Measurements from ENCODE around the gene KRTAP4-3.
"Not testable (repeated sequence)": the region's sequence is repeated elsewhere in the genome, so short reads cannot be mapped to it uniquely, and the experiment has no call there.

The KRTAP4-3 gene

DNA sequence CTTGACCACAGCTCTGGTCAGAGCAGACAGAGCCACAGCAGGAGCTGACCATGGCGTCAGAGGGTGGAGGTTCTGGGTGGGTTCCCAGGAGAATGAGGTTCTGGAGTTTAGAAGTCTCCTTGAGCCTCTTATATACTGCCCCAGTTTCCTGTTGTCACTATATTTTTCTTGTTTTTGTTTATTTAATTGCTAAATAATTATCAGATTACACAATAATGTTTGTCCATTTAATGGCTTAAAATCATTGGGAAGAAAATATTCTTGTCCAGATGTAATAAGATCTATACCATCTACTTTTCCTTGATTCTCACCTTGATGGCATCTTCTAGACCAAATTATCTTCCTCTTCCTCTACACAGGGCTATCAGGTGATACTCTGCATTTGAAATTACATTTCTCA is at the start of gene KRTAP4-3:
Gene KRTAP4-3 (minus strand): TSS at position 101 of the 400 bp plus-strand sequence. CDS start 49 bp downstream, at position 52.
- no peak for DNase-seq

DNA sequence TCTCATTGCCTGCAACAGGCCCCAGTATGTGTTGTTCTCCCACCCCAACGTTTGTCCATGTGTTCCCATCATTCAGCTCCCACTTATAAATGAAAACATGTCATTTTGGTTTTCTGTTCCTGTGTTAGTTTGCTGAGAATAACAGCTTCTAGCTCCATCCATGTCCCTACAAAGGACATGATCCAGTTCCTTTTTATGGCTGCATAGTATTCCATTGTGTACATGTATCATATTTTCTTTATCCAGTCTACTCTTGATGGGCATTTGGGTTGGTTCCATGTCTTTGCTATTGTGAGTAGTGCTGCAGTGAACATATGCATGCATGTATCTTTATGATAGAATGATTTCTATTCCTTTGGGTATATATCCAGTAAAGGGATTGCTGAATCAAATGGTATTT is 47.7 kb upstream of the KRTAP4-3 start:
- DNase-seq = no peak

DNA sequence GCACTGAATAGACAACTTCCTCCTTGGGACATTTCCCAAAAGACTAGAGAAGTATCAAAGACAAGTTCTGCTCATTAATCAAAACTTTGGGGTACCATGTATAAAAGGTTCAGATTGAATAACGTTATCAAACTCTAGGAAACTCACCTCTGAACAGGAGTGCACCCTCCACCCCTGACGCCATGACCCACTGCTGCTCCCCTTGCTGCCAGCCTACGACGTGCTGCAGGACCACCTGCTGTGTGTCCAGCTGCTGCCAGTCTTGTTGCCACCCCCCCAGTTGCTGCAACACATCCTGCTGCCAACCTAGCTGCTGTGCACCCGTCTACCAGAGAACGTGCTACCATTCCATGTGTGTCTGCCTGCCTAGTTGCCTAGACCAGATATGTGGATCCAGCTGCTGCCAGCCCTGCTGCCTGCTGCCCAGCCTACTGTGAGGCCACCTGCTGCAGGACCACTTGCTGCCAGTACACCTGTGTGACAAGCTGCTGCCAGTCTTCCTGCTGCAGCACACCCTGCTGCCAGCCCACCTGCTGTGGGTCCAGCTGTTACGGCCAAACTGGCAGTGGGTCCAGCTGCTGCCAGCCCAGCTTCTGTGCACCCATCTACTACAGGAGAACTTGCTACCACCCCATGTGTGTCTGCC is 44.6 kb upstream of the KRTAP4-3 start:
- DNase-seq = no peak

- no peak for DNase-seq
Measured at GRCh38 chr17:41211845-41212466, 43.9 kb upstream of the KRTAP4-3 start.

DNA sequence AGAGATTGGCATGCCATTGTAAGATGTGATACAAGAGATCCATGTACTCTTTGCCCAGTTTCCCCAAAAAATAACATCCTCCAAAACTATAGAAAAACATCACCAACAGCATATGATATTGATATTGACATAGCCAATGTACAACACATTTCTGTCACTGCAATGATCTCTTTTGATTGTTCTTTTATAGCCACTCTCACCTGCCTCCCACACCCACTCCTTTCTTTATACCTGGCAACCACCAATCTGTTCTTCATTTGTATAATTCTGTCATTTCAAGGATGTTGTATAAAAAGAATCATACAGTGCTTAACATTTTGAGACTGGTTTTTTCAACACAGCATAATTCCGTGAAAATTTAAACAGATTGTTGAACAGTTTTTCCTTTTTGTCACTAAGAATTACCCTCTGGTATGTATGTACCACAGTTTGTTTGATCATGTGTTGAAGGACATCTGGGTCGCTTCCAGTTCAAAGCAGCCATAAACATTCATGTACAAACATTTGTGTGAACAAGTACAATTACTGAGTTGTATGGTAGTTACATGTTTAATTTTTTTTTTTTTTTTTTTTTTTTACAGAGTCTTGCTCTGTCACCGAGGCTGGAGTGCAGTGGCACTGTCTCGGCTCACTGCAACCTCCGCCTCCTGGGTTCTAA is 31.5 kb upstream of the KRTAP4-3 start:
- no peak for DNase-seq

GRCh38 chr17:41196068-41196467 is 28.0 kb upstream of the KRTAP4-3 start:
- DNase-seq = no peak

DNA sequence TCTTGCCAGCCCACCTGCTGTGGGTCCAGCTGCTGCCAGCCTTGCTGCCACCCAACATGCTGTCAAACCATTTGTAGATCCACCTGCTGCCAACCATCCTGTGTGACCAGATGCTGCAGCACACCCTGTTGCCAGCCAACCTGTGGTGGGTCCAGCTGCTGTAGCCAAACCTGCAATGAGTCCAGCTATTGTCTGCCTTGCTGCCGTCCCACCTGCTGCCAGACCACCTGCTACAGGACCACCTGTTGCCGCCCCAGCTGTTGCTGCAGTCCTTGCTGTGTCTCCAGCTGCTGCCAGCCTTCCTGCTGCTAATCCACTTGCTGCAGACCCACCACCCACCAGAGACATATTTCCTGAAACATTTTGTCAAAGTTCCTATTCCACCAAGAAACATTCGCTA is 22.3 kb upstream of the KRTAP4-3 start:
- no peak for DNase-seq

- not testable (repeated sequence) for DNase-seq
Measured at GRCh38 chr17:41189837-41190318, 21.9 kb upstream of the KRTAP4-3 start, which contains the start of gene KRTAP9-1. Gene KRTAP9-1 (plus strand): TSS chr17:41189887. CDS start chr17:41189887, 0 bp downstream.

DNA sequence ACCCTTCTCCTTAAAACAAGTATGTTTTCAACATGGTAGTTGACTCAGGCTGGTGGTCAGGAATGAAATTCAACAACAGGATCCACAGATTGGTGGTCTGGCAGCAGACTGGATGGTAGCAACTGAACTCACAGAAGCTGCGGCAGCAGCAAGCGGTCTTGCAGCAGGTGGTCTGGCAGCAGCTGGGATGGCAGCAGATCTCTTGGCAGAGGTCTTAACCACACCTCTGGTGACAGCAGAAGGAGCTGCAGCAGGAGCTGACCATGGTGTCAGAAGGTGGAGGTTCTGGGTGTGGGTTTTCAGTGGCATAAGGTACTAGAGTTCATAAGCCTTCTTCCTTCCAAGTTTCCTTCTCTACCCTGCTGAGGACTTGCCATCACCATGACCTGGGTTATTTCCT is 18.9 kb upstream of the KRTAP4-3 start:
- no peak for DNase-seq

- DNase-seq = no peak
Measured at GRCh38 chr17:41185001-41185400, 17.0 kb upstream of the KRTAP4-3 start.

GRCh38 chr17:41184480-41184961 is 16.5 kb upstream of the KRTAP4-3 start, which contains the start of gene KRTAP4-1:
Gene KRTAP4-1 (minus strand): TSS chr17:41184911. CDS start chr17:41184854, 57 bp downstream.
- DNase-seq = no peak

DNA sequence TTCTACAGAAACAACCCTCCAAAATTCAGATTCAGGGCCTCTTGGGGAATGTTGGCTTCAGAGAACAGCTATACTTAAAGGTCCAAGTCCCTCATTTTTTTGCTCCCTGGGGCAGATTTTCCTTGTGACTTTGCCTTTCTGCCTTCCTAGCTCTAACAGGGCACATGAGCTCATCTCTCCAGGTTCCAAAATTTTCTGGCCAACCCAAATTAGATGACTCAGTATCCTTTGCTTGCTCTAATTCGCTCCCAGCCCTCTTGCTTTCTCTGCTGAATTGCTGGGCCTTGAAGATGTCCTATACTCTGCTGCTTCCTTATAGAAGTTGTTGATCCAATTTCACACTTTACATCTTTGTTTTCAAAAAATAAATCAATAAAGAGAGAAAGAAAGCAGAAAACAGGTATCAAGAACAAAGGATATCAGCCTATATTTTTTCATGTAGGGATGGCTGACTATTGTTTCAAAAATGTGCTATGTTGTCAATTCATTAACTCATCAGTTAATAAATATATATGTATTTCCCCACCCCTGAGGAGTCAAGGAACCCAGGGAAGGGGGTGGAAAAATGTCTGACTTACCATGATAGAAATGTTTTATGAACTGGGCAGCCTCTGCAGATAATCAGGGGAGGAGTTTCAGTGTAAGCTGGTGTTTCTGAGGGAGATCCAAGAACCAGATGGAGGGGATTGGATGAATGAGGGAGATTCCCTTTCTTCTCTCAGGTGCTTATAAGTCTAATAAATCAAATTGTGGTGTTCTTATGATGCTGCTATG is 11.0 kb upstream of the KRTAP4-3 start:
- DNase-seq = no peak

- DNase-seq = no peak
Measured at GRCh38 chr17:41178341-41178740, 10.3 kb upstream of the KRTAP4-3 start.

DNA sequence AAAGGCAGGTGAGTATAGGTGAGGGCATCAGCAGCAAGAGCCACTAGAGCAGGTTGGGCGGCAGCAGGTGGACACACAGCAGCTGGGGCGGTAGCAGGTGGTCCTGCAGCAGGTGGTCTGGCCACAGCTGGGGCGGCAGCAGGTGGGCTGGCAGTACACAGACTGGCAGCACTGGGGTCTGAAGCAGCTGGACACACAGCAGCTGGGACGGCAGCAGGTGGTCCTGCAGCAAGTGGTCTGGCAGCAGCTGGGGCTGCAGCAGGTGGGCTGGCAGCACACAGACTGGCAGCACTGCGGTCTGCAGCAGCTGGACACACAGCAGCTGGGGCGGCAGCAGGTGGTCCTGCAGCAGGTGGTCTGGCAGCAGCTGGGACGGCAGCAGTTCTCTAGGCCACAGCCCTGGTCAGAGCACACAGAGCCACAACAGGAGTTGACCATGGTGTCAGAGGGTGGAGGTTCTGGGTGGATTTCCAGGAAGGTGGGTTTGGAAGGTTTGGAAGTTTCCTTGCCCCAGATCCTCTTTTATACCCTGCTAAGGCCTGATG is 9.8 kb upstream of the KRTAP4-3 start, which contains the start of gene KRTAP4-2:
Gene KRTAP4-2 (minus strand): TSS at position 495 of the 545 bp plus-strand sequence. CDS start 57 bp downstream, at position 438.
- no peak for DNase-seq

DNA sequence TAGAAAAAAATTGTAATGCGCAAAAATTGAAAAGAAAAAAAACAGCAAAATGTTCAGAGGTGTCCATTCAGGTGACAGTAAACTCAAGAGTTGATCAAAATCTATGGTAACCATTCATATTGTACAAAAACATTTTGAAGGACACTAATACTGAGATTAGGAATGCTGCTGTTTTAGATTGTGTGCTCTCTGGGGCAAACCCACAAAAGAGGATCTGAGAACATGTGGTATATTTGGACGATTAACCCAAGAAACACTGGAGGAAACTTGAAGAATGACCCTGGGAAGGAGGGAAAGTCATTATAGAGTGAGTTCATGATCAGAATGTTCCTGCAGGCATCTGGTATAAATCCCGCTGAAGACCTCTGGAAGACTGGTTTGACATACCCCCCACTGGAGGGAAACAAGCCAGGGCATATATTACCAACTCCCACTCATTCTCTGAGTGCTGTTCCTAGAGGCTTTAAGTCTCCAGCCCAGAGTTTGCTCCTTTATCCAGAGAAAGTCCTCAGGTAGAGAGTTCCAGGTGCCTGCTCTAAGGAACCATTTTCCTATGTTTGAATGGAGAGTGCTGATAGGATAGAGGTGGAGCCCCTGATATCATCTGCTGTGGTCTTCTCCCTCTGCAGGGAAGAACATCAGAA is 8.8 kb upstream of the KRTAP4-3 start:
- DNase-seq = no peak

GRCh38 chr17:41171886-41172285 is 3.9 kb upstream of the KRTAP4-3 start:
- no peak for DNase-seq

DNA sequence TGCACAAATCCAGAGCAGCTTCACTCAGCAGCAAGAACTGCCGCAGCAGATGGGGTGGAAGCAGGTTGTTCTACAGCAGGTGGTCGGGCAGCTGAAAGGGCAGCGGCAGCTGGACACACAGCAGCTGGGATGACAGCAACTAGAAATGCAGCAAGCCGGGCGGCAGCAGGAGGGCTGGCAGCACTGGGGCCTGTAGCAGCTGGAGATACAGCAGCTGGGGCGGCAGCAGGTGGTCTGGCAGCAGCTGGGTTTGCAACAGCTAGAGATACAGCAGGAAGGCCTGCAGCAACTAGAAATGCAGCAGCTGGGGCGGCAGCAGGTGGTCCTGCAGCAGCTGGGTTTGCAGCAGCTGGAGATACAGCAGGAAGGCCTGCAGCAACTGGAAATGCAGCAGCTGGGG is 460 bp downstream of the KRTAP4-3 start:
- no peak for DNase-seq

GRCh38 chr17:41163828-41164227 is 4.2 kb downstream of the KRTAP4-3 start:
- DNase-seq = no peak

DNA sequence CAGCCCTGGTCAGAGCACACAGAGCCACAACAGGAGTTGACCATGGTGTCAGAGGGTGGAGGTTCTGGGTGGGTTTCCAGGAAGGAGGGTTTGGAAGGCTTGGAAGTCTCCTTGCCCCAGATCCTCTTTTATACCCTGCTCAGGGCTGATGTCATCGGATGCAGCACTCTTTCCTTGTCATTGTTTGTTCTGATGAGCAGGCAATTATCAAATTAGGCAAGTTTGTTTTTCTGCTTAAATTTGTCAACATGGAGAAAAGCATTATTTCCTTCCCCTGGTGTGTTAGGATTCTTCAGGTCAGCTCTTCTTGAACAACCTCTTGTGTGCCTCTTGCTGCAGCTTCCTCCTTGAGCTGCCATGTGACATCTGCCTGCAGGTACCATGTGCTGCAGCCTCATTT is 7.4 kb downstream of the KRTAP4-3 start, which contains the start of gene KRTAP4-4:
Gene KRTAP4-4 (minus strand): TSS at position 101 of the 400 bp plus-strand sequence. CDS start 57 bp downstream, at position 44.
- no peak for DNase-seq

- not testable (repeated sequence) for DNase-seq
Measured at GRCh38 chr17:41160190-41160589, 7.8 kb downstream of the KRTAP4-3 start.

GRCh38 chr17:41153856-41154255 is 14.2 kb downstream of the KRTAP4-3 start:
- no peak for DNase-seq

DNA sequence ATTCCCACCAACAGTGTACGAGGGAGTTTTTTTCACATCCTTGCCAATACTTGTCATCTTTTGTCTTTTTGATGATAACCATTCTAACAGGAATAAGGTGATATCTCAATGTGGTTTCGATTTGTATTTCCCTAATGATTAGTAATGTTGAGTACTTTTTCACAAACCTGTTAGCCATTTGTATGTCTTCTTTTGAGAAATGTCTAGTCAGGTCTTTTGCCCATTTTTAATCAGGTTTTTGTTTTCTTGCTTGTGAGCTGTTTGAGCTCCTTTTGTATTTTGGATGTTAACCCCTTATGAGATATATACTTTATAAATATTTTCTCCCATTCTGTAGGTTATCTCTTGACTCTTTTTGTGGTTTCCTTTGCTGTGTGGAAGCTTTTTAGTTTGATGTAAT is 16.5 kb downstream of the KRTAP4-3 start:
- no peak for DNase-seq

Measured in CD4-positive, alpha-beta T cell treated with Interleukin-1 beta for 1 hour (primary cell).